HS-27A (cell line): ENCODE data around the gene TANGO2.

ENCODE experiments used
- DNase-seq: peaks from one replicate; pipeline ENCODE4 v3.0.0-alpha.2; 2012; ENCODE audit warnings: low read depth, missing footprints

Gene TANGO2

DNA sequence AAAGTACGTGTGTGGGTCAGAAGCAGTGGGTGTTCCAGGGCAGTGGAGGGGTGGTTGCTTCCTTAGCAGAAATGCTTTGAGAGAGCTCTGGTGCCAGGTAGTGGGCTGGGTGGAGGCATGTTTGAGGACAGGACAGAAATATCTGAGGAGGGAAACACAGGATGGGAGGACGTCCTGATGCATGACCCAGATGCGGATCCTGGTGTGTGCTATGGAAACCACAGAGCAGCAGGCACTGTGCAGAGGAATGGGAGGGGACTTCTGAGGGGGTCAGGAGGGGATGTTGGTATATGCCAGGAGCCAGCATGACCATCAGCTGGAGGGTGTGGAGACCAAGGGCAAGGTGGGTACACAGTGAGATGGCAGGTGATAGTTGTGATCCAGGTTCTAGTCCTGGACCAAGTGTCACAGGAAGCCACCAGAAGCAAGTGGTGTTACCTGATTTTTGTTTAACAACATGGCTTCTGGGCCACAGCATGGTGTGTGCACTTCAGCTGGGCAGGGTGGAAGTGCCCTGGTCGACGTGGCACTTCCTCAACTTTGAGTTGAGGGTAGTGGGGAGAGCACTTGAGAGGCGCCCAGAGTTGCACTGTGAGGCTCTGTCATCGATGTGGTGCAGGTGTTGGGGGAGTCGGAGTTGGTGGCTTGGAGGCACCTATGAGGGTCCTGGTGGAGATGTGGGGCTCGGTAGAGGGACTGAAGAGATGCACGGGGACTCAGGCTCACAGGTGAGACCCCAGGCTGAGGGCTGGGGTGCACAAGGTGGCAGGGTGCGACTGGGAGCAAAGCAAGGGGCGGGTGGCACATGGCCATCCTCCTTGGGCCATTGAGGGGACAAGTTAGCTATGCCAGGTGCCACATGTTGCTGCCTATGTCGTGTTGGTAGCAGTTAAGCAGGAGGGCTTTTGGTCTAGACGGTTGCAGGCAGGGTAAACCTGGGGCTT, 66.7 kb downstream of the TANGO2 start:
- no peak for DNase-seq

DNA sequence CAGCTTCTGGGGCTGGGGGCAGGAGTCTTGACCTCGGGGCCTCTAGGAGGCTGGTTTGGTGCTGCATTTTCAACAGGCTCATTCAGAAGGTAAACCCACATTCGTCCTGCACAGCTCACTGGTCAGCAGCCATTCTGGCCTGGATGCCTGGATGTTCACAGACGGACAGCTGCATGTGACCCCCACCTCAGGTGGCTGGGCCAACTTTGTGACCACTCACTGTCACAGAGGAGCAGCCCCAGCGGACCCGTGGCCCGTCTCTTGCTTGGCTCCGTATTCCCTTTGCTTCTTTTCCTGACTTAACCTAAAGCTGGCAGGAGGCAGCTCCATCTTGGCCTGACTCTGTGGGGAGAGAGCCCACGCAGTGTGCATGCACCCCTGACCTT, 67.3 kb downstream of the TANGO2 start:
- no peak for DNase-seq

DNA sequence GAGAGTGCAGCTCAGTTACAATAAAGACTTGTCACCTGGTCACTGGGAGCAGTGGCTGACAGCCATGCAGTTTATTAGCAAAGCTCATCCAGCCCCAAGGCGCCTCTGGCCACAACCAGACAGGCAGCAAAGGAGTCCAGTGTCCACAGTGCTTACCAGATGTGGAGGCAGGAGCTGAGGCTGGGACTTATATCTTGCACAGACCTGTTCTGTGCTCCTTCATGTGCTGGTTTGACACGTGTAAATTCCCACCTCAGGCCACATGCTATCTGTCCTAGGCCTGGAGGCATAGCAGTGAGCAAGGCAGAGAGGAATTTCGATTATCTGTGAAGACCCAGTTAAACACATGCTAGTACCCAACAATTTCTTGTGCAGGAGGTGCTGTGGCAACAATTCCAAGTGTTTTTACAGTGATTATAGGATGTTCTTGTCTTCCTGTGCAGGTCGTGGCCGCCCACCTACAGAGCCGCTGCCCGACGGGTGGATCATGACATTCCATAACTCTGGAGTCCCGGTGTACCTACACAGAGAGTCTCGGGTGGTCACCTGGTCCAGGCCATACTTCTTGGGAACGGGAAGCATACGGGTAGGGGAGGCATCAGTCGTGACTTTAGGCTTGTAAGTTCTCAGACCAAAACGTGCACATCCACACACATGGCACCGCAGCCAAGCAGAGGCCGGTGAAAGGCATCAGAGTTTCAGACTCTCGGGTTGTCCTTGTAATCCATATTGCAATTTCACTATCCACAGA, 68.5 kb downstream of the TANGO2 start:
- no peak for DNase-seq

DNA sequence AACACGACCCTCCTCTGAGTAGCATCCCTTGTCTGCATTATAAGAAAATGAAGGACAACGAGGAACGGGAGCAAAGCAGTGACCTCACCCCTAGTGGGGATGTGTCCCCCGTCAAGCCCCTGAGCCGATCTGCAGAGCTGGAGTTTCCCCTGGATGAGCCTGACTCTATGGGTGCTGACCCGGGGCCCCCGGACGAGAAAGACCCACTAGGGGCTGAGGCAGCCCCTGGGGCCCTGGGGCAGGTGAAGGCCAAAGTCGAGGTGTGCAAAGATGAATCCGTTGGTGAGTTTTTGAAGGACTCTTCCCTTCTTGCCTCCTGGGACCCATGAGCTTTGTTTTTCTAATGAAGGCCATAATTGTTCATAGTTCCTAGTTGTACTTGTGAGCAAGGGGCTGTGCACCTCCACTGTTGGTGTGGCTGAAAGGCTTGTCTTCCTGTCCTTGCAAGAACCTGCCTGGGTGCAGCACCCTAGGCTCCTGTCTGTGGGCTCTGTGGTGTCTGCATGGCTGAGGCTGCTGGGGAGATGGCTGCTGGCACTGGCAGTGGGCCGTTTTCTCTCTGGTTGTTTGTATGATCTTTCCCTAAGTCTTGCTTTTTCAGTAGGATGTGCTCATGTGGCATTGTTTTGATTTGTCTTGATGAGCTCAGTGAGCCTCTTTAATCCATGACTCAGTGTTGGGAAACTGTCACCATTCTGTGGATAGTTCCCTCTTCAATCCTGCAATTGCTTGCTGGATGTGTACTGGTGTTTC, 69.2 kb downstream of the TANGO2 start:
- no peak for DNase-seq

DNA sequence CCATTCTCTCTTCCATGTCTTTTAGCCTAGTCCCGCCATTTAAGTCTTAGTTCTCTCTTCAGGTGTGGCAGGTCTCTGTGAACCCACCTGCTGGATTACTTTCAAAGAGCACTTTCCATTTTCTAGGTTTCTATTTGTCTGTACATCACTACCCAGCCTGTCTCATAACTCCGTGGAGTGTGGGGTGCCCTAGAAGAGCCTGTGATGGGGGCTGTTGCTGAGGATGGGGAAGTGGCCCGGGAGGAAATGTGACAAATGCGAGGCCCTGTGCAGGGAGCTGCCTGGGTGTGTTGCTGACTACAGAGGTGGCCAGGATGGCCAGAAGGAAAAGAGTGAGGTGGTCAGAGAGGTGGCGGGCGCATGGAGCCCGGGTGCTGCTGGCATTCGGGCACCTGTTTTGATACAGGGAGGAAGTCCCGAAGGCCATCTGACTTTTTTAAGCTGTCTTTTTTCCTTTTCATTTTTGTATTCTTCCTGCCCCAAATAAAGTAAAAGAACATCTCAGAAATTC, 69.9 kb downstream of the TANGO2 start:
- DNase-seq: no peak

DNA sequence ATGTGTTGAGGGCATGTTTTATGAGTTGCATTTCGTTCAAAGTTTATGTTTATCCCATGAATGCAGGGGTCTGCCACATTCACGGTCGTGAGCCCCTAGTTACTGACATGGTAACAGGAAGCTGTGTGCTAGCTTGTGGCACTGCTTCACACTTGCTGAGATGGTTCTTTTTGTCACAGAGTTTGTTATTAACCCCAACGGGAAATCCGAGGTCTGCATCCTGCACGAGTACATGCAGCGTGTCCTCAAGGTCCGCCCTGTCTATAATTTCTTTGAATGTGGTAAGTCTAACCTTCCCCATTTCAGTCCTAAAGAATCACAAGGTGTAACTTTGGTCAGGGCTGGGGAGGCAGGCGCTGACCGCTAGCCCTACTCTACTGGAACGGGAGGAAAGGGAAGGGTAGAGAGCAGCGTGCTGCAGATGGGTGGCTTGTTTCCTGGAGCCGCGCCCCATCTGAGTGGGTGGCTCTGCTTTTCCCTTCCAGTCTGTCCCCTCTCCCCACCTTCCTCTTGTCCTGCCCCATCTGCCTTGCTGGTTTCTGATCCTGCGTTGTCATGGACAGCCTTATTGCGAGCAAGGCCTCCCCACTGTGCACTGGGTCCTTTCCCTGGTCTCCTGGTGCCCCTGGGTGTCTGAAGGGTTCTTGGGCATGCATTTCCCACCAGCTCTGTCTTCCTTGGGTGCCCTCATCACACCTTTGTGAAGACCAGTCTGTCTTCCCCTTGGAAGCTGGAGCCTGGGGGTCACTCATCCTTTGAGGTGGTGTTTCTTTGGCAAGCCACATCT, 71.0 kb downstream of the TANGO2 start:
- DNase-seq: no peak

DNA sequence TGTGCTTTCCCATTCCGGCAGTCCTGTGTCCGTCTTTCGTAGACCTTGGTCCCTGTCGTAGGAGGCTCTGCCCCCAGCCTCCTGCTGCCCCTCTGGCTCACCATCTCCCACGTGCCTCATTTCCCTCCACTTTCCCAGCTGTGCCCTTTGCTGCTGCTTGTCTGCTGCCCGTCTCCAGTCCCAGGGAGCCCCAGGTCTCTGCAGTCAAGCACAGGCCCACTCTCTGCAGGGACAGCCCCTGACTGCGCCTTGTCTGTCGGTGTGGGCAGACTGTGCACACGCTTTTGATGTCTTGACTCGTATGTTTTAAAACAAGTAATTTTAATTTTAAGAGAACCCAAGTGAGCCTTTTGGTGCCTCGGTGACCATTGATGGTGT, 71.6 kb downstream of the TANGO2 start:
- no peak for DNase-seq

DNA sequence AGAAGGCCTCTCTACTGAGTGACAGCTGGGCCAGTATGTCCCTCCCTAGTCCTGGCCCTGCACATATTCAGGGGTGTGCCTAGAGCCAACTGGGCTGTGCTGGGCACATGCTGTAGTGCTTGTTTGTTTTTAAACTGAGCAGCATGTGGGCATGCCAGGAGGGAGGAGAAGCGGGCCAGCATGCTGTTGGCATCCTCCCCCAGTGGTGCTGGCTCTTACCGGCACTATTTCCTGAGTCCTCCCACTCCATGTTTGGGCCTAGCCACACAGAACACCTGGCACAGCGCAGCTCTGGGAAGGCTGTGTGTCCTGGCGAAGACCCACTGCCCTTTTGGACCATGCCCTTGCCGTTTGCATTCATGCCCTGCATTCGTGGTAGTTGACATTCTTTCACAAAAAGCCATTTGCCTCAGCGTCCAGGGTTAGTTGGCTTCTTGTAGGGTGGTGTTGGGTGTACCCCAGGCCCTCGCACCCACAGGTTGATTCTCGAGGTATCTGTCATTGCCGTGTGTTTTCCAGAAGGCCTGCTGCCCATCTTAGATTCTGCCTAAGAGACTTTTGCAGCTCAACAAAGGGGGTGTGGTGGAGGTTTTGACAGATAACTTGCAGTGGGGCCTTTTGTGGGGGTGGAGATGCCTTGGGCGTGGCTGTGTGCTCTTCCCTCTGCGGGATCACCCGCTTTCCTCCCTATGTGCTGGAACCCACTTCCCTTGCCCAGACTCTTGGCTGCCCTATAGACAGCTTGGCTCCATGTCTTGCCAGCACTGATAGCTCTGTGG, 72.7 kb downstream of the TANGO2 start:
- no peak for DNase-seq

DNA sequence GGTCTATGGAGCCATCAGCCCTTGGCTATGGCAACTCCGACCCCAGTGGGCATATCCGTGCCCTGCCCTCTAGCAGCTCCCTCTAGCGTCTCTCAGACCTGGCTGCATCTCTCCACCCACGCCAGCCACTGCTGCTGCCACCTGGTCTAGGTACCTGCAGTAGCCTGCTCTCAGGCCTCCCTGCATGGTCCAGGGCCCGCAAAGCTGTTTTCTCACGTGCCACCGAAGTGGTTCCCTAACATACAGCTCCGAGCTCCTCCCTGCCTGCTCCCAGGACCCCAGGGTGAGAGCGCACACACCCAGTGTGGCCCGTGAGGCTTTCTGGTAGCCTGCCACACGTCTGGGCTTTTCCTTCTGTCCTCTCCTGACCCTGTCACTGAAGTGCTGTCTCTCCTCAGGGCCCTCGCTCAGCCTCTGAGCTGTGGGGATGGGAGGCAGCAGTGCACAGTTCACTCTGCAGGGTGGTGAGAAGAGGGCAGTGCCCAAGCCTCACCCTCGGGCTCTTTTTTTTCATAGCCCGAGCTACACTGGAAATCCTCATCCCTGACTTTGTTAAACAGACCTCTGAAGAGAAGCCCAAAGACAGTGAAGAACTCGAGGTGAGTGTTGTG, 73.4 kb downstream of the TANGO2 start:
- no peak for DNase-seq

DNA sequence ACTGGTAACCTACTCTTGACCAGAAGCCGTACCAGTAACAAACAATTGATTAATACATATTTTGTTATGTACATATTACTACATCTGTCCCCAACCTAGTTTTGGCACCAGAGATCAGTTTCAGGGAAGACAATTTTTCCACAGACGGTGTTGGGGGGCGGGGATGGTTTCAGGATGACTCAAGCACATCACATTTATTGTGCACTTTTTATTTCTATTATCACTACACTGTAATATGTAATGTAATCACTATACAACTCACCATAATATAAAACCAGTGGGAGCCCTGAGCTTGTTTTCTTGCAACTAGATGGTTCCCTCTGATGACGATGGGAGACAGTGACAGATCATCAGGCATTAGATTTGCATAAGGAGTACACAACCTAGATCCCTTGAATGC, 74.6 kb downstream of the TANGO2 start:
- DNase-seq: no peak

DNA sequence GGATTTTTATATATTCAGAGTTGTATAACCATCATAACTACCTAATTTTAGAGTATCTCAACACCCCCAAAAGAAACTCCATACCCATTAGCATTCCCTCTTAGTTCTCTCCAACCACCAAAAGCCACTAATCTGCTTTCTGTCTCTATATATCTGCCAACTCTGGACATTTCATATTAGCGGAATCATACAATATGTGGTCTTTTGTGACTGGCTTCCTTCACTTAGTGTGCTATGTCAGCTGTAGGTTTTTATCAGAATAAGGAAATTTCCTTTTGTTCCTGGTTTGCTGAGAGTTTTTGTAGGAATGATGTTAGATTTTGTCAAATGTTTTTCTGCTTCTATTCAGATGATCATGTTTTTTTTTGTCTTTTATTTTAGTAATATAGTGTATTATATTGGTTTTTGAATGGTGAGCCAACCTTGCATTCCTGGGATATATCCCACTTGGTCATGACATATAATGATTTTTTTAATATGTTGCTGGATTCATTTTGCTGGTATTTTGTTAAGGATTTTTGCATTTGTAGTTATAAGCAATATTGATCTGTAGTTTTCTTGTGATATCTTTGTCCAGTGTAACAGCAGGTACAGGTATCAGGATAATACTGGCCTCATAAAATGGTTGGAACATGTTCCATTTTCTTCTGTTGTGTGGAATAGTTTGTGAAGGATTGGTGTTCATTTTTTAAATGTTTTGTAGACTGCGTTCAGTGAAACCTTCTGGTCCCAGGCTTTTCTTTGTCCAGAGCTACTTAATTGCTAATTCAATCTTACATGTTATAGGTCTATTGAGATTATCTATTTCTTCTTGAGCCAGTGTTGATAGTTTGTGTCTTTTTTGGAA, 75.9 kb downstream of the TANGO2 start:
- DNase-seq: no peak

DNA sequence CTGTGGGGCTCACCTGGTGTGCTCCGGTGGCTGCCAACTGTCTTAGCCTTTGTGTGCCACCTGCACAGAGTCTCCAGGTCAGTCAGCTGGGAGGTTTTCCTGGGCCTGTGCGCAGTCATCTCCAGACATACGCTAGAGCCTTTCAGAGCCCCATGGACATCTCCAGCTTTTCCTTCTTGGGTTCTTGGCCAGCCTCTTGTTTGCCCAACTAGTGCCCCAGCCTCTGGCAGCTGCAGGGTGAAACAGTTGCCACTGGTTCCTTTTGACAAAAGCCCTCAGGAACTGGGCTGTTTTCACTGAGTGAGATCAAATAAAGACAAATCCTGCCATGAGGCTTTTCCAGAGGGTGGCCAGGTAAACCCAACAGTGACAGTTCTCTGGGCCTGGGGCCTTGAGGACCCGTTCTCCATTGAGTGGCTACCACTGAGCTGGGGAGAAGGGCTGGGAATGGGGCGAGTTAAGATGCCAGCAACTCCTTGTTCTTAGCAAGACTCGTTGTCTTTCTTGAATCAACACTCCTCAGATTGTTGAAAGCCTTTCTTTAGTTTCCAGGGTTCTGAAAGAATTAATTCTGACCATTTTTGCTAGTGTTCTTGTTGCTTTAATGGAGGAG, 78.3 kb downstream of the TANGO2 start:
- no peak for DNase-seq

DNA sequence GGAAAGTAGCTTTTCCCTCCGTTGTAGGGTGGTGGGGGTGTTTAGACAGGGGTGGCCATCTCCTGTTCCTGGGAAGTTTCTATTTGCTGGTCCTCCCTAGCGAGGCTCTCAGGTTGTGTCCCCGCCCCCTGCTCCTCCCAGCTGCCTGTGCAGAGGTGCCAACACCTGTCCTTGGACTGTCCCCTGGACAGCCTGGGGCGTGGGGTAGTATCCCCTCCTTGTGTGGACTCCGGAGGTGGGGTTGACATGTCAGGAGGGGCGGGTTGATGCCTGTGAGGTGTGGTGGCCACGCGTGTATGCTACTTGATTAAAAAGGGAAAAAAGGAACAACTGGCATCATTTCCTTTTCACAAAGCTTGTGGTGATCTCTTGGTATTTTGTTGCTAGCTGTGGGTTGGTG, 80.7 kb downstream of the TANGO2 start:
- DNase-seq: no peak

DNA sequence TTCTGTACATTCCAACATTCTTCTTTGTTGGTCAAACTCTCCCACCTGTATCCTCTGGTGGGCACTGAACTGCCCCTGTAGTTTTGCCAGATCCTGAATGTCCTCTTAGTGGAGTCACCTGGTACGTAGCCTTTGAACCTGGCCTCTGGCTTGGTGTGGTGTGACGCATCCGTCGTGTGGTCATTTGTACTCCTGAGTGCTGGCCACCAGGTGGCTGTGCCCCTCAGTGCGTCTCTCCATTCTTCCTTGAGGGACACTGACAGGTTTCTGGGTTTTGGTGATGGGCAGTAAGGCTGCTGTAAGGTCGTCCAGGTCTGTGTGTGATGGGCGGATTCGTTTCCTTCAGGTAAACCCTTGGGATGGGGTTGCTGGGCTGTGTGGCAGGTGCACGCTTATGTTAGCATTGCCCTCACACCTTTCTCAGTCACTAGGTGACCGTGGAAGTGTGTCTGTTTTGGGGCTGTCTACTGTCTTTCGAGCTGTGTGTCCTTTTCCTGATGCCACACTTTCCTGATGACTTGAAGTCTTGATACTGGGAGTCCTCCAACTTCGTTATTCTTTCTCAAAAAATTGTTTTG, 81.4 kb downstream of the TANGO2 start:
- DNase-seq: no peak

DNA sequence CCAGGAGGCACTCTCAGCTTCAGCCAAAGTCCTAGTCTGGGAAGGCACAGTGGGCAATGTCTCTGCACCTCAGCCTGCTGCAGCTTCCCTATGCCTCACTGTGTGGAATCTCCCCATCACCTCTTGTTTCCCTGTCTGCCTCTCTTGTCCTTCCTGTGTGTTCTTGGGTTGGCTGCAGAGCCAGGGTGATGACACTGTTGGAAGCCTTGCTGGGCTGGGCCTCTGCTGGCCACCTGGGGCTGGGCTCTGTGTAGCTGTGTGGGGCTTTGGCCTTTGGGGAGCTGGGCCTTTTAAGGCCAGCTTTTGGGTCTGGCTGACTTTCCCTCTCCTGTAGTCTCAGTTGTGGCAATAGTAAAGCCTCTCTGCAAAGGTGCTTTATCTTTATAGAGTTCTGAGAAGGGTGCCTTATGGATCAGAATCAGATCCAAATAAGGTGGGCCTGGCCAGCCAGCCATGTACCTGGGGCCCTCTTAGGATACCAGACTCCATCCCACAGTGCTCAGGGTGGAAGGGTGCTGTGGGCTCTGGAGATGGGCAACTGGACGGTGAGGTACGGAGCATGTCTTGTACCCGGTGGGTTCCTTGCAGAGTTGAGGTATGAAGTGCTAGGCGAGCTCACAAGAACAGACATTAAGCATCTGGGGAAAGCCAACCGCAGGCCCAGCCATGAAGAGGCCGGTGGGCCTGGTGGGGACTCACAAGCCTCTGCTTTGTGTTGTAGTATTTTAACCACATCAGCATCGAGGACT, 84.7 kb downstream of the TANGO2 start:
- DNase-seq: no peak

DNA sequence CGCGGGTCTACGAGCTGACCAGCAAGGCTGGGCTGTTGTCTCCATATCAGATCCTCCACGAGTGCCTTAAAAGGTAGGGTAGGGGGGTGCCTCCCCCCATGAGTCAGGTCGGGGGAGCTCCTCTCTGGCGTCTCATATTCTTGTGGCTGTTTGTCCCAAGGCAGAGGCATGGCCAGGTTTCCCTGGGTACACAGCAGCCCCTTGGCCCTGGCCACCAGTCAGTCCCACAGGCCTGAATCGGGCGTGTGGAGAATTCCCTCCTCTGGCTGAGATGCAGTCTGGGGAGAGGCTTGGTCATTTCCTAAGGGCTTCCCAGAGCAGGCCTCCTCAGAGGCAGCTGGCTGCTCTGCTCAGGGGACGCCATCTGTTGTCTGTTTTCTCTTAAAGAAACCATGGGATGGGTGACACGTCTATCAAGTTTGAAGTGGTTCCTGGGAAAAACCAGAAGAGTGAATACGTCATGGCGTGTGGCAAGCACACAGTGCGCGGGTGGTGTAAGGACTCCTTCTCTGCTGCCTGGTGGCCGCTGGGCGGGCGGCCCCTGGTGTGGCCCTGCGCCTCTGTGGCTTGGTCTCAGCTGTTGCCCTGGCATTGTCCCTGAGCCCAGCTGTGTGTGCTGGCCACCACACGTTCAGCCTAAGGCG, 85.4 kb downstream of the TANGO2 start:
- DNase-seq: no peak

DNA sequence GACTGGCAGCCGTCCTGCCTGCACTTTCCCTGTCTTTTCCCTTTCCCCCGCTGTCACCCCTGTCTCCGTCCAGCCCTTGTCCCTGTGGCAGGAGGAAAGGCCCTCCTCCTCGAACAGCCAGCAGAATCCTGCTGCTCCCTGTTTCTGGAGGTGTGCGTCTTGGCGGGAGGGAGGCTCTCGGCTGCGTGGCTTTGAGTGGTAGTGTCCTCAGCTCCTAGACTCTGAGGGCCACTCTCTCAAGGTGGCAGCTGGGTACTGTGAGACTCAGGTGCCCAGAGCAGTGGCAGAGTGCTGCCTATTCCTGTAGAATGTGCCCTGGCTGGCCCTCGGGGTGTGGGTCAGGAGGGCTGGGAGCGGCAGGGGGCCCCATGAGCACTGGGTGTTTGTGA, 85.9 kb downstream of the TANGO2 start:
- no peak for DNase-seq
